ENCODE data around the gene USB1. TPM values are rescaled to one million over a fixed set of nuclear protein-coding genes. Genes with fewer than 3 reads are reported as not detected.

The USB1 gene
- total RNA-seq, 1 experiment from 2014 or later: 73.1 TPM

DNA sequence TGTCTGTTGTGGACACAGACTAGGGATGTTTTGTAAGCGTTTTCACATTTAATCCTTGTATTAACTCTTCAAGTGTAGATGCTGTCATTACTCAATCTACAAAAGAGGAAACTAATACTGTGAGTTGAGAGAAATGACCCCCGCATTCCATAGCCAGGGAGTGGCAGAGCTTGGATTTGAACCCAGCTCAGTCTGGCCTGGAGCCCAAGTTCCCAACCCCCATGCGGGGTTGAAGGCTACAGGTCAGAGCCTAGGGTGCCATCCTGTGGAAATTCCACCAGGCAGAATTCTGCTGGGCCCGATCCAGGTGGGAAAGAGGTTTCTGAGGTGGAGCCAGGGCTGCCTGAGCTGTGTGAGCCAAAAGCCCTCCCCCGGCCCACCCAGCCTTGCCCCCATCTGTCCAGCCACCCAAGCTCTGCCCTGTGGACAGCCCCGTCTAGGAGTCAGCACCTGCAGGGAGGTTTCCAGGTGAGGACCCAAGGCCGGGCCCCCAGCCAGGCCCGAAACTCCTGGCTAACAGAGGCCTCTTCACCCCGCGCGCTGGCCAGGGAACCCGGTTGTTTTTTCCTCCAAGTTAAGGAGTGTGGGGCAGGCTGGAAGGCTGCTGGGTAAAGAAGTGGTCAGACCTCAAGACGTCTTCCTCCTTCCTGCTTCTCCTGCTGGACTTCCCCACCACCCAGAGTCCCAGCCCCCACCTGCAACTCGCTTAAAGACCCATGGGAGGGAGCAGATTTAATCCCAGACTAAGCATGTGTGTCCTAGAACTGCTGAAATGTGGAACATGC lies 30.0 kb downstream of the USB1 start:
- H3K9me3 ChIP-seq (ENCODE audit: control insufficient read depth in 1 of 2, insufficient read depth in 1 of 2, low read depth in 1 of 2, low read length in 2 of 2): no peaks in the 10 kb centered on the region
- no peaks in the 10 kb centered on the region for H3K27me3 ChIP-seq (ENCODE audit: insufficient read depth, low read length)
- H3K9me2 ChIP-seq (ENCODE audit: insufficient read depth): no peaks in the 10 kb centered on the region
- H3K4me1 ChIP-seq (ENCODE audit: control insufficient read depth in 1 of 2, insufficient read depth in 2 of 2, low read length in 2 of 2): peaks cover 12 to 25% of the 10 kb centered on the region in 2 experiments
- RAD21 ChIA-PET (ENCODE audit: low non-redundant PET in 1 of 2, low total read pairs in 2 of 2, uncharacterized antibody in 2 of 2, unreplicated experiment in 2 of 2): no interaction called here
- H3K4me3 ChIP-seq (replicated peaks in 1 of 2; ENCODE audit: low read depth in 1 of 2, low read length in 2 of 2): no peak overlapping the region
- CTCF ChIA-PET: no interaction called here
- intact Hi-C loops (cut with micrococcal nuclease): no loop called here
- TF ChIP-seq JUND (IDR thresholded peaks at IDR 0.05) (no peak), ZNF274 (IDR thresholded peaks at IDR 0.05; ENCODE audit: low read depth, low read length) (no peak), FOSL1 (IDR thresholded peaks at IDR 0.05; ENCODE audit: low read depth) (no peak), ZFX (IDR thresholded peaks at IDR 0.05) (no peak), SIN3A (IDR thresholded peaks at IDR 0.05; ENCODE audit: low read depth) (no peak)
- no TSS peak for BruUV-seq (replicated peaks)
- no peak overlapping the region for H3K4me2 ChIP-seq (ENCODE audit: low read length)
- H4K20me1 ChIP-seq (ENCODE audit: insufficient read depth): no peaks in the 10 kb centered on the region
- DNase-seq (ENCODE audit: low read depth, low spot score): no peak
- no peak overlapping the region for H3K9ac ChIP-seq (ENCODE audit: low read length)
- peaks cover 41% of the 10 kb centered on the region; the same call in 1 of the 2 replicates for H3K79me2 ChIP-seq (ENCODE audit: insufficient read depth, low read length)
- H3K27ac ChIP-seq (ENCODE audit: low read depth, low read length): no peak overlapping the region
- POLR2A ChIA-PET: no interaction called here
- H3K36me3 ChIP-seq (ENCODE audit: control insufficient read depth in 1 of 2, insufficient read depth in 2 of 2, low read length in 2 of 2): no peaks in the 10 kb centered on the region
- H2AFZ ChIP-seq (ENCODE audit: low read depth, low read length, poor library complexity, severe bottlenecking): no peak overlapping the region
- no peak for ATAC-seq

DNA sequence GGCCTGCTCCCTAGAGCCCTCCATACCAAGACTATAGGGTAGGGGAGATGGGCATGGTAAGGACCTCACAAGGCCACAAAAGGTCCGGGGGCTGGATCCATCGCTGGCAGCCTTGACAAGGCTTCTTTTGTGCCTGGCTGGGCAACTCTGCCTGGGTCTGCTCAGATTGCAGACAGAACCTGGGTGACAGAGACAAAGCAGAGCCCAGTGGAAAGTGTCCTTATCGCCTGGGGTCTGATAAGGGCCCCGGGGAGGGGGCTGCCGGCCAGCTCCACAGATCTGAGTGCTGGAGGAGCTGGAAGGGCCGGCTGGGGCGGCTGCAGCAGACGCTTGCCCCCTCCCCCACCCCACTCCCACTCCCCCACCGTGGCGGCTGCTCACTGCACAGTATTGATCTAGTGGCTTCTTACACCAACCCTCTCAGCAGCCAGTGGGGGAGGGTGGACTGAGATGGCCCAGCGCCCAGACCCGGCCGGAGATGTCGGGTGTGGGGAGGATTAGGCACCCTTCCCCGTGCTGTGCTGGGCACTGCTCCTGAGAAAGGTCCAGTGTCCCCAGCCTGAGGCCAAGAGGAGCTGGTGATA lies 31.6 kb downstream of the USB1 start:
- DNase-seq (ENCODE audit: low read depth, low spot score): no peak
- Histone ChIP-seq H3K4me1 (ENCODE audit: control insufficient read depth in 1 of 2, insufficient read depth in 2 of 2, low read length in 2 of 2) (peaks cover 11 to 16% of the 10 kb centered on the region in 2 experiments), H3K36me3 (ENCODE audit: control insufficient read depth in 1 of 2, insufficient read depth in 2 of 2, low read length in 2 of 2) (no peaks in the 10 kb centered on the region), H3K9me3 (ENCODE audit: control insufficient read depth in 1 of 2, insufficient read depth in 1 of 2, low read depth in 1 of 2, low read length in 2 of 2) (no peaks in the 10 kb centered on the region), H3K27ac (ENCODE audit: low read depth, low read length) (no peak overlapping the region), H3K9ac (ENCODE audit: low read length) (no peak overlapping the region), H3K27me3 (ENCODE audit: insufficient read depth, low read length) (no peaks in the 10 kb centered on the region), H2AFZ (ENCODE audit: low read depth, low read length, poor library complexity, severe bottlenecking) (no peak overlapping the region), H3K79me2 (ENCODE audit: insufficient read depth, low read length) (peaks cover 28% of the 10 kb centered on the region; the same call in 1 of the 2 replicates), H3K4me2 (ENCODE audit: low read length) (no peak overlapping the region), H3K4me3 (replicated peaks in 1 of 2; ENCODE audit: low read depth in 1 of 2, low read length in 2 of 2) (no peak overlapping the region), H3K9me2 (ENCODE audit: insufficient read depth) (no peaks in the 10 kb centered on the region), H4K20me1 (ENCODE audit: insufficient read depth) (no peaks in the 10 kb centered on the region)
- no TSS peak for BruUV-seq (replicated peaks)
- ChIA-PET RAD21 (ENCODE audit: low non-redundant PET in 1 of 2, low total read pairs in 2 of 2, uncharacterized antibody in 2 of 2, unreplicated experiment in 2 of 2) (no interaction called here), CTCF (interaction anchor here (0.7 to 1.1 kb wide), 3 partner anchors 10 to 89 kb away, joined by 3 to 7 read pairs (median 3); no protein-coding TSS in a partner anchor), POLR2A (no interaction called here)
- intact Hi-C loops (cut with micrococcal nuclease): no loop called here
- TF ChIP-seq ZFX (IDR thresholded peaks at IDR 0.05): no peak
- TF ChIP-seq SP1 (IDR thresholded peaks at IDR 0.05; ENCODE audit: low read depth): no peak
- TF ChIP-seq, protein P1, sequence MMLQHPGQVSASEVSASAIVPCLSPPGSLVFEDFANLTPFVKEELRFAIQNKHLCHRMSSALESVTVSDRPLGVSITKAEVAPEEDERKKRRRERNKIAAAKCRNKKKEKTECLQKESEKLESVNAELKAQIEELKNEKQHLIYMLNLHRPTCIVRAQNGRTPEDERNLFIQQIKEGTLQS (IDR thresholded peaks at IDR 0.05): no peak
- TF ChIP-seq SRF (IDR thresholded peaks at IDR 0.05; ENCODE audit: low read depth): no peak
- TF ChIP-seq ELF1 (IDR thresholded peaks at IDR 0.05; ENCODE audit: borderline replicate concordance, low read depth): no peak
- TF ChIP-seq EGR1 (IDR thresholded peaks at IDR 0.05; ENCODE audit: low read depth): no peak
- TF ChIP-seq ZNF274 (IDR thresholded peaks at IDR 0.05; ENCODE audit: low read depth, low read length): no peak
- TF ChIP-seq, protein P2, sequence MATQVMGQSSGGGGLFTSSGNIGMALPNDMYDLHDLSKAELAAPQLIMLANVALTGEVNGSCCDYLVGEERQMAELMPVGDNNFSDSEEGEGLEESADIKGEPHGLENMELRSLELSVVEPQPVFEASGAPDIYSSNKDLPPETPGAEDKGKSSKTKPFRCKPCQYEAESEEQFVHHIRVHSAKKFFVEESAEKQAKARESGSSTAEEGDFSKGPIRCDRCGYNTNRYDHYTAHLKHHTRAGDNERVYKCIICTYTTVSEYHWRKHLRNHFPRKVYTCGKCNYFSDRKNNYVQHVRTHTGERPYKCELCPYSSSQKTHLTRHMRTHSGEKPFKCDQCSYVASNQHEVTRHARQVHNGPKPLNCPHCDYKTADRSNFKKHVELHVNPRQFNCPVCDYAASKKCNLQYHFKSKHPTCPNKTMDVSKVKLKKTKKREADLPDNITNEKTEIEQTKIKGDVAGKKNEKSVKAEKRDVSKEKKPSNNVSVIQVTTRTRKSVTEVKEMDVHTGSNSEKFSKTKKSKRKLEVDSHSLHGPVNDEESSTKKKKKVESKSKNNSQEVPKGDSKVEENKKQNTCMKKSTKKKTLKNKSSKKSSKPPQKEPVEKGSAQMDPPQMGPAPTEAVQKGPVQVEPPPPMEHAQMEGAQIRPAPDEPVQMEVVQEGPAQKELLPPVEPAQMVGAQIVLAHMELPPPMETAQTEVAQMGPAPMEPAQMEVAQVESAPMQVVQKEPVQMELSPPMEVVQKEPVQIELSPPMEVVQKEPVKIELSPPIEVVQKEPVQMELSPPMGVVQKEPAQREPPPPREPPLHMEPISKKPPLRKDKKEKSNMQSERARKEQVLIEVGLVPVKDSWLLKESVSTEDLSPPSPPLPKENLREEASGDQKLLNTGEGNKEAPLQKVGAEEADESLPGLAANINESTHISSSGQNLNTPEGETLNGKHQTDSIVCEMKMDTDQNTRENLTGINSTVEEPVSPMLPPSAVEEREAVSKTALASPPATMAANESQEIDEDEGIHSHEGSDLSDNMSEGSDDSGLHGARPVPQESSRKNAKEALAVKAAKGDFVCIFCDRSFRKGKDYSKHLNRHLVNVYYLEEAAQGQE (IDR thresholded peaks at IDR 0.05; ENCODE audit: low read depth): no peak
- TF ChIP-seq, protein P3, sequence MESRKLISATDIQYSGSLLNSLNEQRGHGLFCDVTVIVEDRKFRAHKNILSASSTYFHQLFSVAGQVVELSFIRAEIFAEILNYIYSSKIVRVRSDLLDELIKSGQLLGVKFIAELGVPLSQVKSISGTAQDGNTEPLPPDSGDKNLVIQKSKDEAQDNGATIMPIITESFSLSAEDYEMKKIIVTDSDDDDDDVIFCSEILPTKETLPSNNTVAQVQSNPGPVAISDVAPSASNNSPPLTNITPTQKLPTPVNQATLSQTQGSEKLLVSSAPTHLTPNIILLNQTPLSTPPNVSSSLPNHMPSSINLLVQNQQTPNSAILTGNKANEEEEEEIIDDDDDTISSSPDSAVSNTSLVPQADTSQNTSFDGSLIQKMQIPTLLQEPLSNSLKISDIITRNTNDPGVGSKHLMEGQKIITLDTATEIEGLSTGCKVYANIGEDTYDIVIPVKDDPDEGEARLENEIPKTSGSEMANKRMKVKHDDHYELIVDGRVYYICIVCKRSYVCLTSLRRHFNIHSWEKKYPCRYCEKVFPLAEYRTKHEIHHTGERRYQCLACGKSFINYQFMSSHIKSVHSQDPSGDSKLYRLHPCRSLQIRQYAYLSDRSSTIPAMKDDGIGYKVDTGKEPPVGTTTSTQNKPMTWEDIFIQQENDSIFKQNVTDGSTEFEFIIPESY (IDR thresholded peaks at IDR 0.05; ENCODE audit: extremely low read depth, insufficient replicate concordance, low read length): no peak
- no peak for TF ChIP-seq EZH2 (IDR thresholded peaks at IDR 0.05)
- TF ChIP-seq CEBPB (IDR thresholded peaks at IDR 0.05; ENCODE audit: low read depth): no peak
- no peak for TF ChIP-seq JUND (IDR thresholded peaks at IDR 0.05)
- no peak for ATAC-seq

All from HCT116 (cell line).